A549 (cell line): ENCODE measurements around the gene QSOX1.

Source experiments
- BCL3 ChIP-seq: fragments of >200 bp; sonication (Bioruptor Twin); formaldehyde crosslinking; IDR thresholded peaks from 3 replicates; pipeline ENCODE4 v1.6.1; 2016
- CTCF ChIP-seq: fragments of >200 bp; sonication (Bioruptor Twin); formaldehyde crosslinking; IDR thresholded peaks from 3 replicates; pipeline ENCODE4 v1.5.1; 2016
- POLR2A ChIP-seq: IDR thresholded peaks from 2 replicates; pipeline ENCODE4 v1.6.1; 2012; ENCODE audit warnings: mild to moderate bottlenecking, low read length
- RCOR1 ChIP-seq: fragments of 150-350 bp; IDR thresholded peaks from 2 replicates; pipeline ENCODE4 v1.6.1; 2014; ENCODE audit warnings: antibody characterized with exemption, low read length, low read depth
- SREBF2 ChIP-seq: fragments of 450-650 bp; IDR thresholded peaks from 2 replicates; pipeline ENCODE4 v1.6.1; 2014; ENCODE audit warnings: mild to moderate bottlenecking, moderate library complexity
- TP53 ChIP-seq: fragments of 250-450 bp; sonication (Bioruptor Pico); IDR thresholded peaks from 2 replicates; pipeline ENCODE4 v1.5.0; 2021; ENCODE audit warnings: mild to moderate bottlenecking, moderate library complexity
- TF ChIP-seq, protein P1 (sequence below): IDR thresholded peaks from 2 replicates; pipeline ENCODE4 v1.6.1; 2012
- TF ChIP-seq, protein P2 (sequence below): fragments of 200-600 bp; sonication (generic); IDR thresholded peaks from 2 replicates; pipeline ENCODE4 v1.6.1; 2016; ENCODE audit warnings: antibody characterized with exemption, mild to moderate bottlenecking, moderate library complexity
- TF ChIP-seq, protein P3 (sequence below): IDR thresholded peaks from 2 replicates; pipeline ENCODE4 v1.6.1; 2012

DNA sequence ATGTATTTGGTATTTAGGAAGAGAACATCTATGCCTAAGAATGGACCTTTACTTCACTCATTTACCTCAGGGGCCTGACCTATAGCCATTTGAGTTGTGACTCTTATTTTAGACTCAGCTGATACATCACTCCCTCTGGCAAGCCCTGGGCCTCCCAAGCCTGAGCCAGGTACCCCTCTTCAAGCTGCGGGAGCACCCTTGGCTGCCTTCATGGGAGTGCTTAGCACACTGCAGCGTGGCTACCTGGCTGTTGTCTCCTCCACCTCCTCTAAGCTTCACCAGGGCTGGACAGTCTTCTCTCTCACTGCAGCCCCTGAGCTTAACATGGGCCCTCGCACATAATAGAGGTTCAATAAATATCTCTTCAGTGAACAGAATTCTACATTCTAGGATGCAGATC is 51.9 kb downstream of the QSOX1 start:
- TF ChIP-seq, protein P1, sequence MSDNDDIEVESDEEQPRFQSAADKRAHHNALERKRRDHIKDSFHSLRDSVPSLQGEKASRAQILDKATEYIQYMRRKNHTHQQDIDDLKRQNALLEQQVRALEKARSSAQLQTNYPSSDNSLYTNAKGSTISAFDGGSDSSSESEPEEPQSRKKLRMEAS = no peak
- TF ChIP-seq CTCF (no peak), TP53 (CRISPR knock-in tag) (no peak), RCOR1 (no peak), POLR2A (no peak), SREBF2 (no peak), BCL3 (no peak)
- TF ChIP-seq, protein P2, sequence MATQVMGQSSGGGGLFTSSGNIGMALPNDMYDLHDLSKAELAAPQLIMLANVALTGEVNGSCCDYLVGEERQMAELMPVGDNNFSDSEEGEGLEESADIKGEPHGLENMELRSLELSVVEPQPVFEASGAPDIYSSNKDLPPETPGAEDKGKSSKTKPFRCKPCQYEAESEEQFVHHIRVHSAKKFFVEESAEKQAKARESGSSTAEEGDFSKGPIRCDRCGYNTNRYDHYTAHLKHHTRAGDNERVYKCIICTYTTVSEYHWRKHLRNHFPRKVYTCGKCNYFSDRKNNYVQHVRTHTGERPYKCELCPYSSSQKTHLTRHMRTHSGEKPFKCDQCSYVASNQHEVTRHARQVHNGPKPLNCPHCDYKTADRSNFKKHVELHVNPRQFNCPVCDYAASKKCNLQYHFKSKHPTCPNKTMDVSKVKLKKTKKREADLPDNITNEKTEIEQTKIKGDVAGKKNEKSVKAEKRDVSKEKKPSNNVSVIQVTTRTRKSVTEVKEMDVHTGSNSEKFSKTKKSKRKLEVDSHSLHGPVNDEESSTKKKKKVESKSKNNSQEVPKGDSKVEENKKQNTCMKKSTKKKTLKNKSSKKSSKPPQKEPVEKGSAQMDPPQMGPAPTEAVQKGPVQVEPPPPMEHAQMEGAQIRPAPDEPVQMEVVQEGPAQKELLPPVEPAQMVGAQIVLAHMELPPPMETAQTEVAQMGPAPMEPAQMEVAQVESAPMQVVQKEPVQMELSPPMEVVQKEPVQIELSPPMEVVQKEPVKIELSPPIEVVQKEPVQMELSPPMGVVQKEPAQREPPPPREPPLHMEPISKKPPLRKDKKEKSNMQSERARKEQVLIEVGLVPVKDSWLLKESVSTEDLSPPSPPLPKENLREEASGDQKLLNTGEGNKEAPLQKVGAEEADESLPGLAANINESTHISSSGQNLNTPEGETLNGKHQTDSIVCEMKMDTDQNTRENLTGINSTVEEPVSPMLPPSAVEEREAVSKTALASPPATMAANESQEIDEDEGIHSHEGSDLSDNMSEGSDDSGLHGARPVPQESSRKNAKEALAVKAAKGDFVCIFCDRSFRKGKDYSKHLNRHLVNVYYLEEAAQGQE = no peak
- TF ChIP-seq, protein P3, sequence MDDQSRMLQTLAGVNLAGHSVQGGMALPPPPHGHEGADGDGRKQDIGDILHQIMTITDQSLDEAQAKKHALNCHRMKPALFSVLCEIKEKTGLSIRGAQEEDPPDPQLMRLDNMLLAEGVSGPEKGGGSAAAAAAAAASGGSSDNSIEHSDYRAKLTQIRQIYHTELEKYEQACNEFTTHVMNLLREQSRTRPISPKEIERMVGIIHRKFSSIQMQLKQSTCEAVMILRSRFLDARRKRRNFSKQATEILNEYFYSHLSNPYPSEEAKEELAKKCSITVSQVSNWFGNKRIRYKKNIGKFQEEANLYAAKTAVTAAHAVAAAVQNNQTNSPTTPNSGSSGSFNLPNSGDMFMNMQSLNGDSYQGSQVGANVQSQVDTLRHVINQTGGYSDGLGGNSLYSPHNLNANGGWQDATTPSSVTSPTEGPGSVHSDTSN = no peak
